Right cardiac atrium (tissue), 5 donors: ENCODE results near the gene TMEM154. TPM values are rescaled to one million over a fixed set of nuclear protein-coding genes. Genes with fewer than 3 reads are reported as not detected.
"Not testable (repeated sequence)": the region's sequence is repeated elsewhere in the genome, so short reads cannot be mapped to it uniquely, and the experiment has no call there.

ENCODE experiments used
- ATAC-seq, 2 donors: fragments of 200-7000 bp; cut with Tn5 transposase; one replicate each; pipeline versions ENCODE4 v1.8.0 to v1.9.1; 2020; ENCODE audit warnings: moderate library complexity in 2 of 2, mild to moderate bottlenecking in 1 of 2
- DNase-seq, 3 donors: peaks; one replicate each; pipeline ENCODE4 v3.0.0-alpha.2; 2020
- H3K27ac ChIP-seq: one replicate; pipeline ENCODE4 v1.5.1; 2013; ENCODE audit warnings: mild to moderate bottlenecking, low read length, control low read depth, moderate library complexity
- H3K27me3 ChIP-seq: one replicate; pipeline ENCODE4 v1.6.1; 2013; ENCODE audit not compliant: control insufficient read depth, insufficient read depth
- H3K4me1 ChIP-seq: one replicate; pipeline ENCODE4 v1.6.1; 2013; ENCODE audit warnings: low read length; ENCODE audit not compliant: control insufficient read depth, insufficient read depth
- H3K4me3 ChIP-seq: one replicate; pipeline ENCODE4 v1.5.1; 2013; ENCODE audit warnings: low read length, control low read depth
- H3K9me3 ChIP-seq: one replicate; pipeline ENCODE4 v1.6.1; 2013; ENCODE audit warnings: low read length; ENCODE audit not compliant: control insufficient read depth
- WGBS: extraction: QIAGEN DNeasy Blood & Tissue Kit; methylation state at CpG from one replicate; pipeline ENCODE4 v1.1.7; 2013; 5-methylcytosine and 5-hydroxymethylcytosine counted together
- intact Hi-C, 4 donors: fragments of 100-400 bp; cut with DNase I; formaldehyde crosslinking; loops; one replicate each; pipeline versions ENCODE4 v1.11.0 to v1.14.0; 2022 to 2023
- polyA plus RNA-seq: library from polyadenylated mRNA; stranded (reverse); fragments of 200-250 nt; gene quantifications from one replicate; pipeline ENCODE4 v1.2.3, GENCODE V29; 2013
- total RNA-seq, 4 donors: library from RNA; stranded (reverse); fragmentation: NEBNext Ultra II Directional; extraction: Animal tissue kit (Norgen Biotek cat#: 25700); gene quantifications; one replicate each; pipeline ENCODE4 v1.2.1, GENCODE V29; 2021
- donor health status: healthy with polysubstance abuse.
- donor health status: DM: no; HTN: yes; CAD: no.
- donor health status: DM: no; HTN: no; CAD: no.
- donor health status: DM: no; HTN: yes; CAD: no; lungs with severe emphysema.
- donor health status: DM: yes; HTN: yes; CAD: no.

The TMEM154 gene
- total and polyA plus RNA-seq, 5 donors = 0.16 to 2.4 (median 1.2) TPM

DNA sequence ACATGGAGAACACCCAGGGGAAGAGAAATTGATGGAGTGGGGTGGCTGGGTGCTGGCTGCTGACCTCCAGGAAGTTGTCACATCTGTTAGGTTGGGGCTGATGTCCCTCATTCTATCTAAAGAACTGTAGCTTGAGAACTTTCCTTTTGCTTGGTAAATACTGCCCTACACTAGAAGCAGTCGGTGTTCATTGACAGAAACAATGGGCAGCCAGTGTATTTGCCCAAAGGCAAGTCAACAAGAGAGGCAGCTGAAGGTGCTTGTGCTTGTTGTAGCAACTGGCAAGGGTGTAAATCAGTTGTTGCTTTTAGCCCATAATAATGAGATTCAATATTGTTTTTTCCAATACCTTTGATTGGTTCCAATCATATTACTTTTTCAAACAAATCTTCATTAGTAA lies 956 bp downstream of the TMEM154 start:
- intact Hi-C loops = no loop called here
- 75% methylated on average over 1 of the region's 1 CpG for WGBS
- Histone ChIP-seq H3K27me3 (no peaks in the 10 kb centered on the region), H3K4me3 (no peak overlapping the region), H3K9me3 (no peaks in the 10 kb centered on the region), H3K4me1 (no peaks in the 10 kb centered on the region), H3K27ac (no peak overlapping the region)
- no peak for DNase-seq
- ATAC-seq = no peak

DNA sequence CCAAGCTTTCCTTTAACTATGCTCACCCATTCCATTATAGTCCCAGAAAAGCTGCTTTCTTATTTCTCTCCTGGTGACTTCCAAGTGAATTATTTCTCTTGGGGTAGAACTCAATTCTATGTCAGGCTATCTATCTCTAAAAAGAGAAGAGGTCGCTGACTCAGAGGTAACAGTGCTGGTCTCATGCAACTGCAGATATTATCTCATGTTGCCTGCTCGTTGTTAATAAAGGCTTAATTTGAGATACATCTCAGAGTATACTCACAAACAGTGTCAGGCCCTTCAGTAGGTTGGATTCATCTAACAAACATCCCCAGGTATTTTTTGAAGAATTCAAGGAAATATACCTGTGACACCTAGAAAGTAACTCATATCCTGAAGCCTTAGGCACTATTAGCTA lies 2.7 kb downstream of the TMEM154 start:
- no peak for ATAC-seq
- intact Hi-C loops = no loop called here

DNA sequence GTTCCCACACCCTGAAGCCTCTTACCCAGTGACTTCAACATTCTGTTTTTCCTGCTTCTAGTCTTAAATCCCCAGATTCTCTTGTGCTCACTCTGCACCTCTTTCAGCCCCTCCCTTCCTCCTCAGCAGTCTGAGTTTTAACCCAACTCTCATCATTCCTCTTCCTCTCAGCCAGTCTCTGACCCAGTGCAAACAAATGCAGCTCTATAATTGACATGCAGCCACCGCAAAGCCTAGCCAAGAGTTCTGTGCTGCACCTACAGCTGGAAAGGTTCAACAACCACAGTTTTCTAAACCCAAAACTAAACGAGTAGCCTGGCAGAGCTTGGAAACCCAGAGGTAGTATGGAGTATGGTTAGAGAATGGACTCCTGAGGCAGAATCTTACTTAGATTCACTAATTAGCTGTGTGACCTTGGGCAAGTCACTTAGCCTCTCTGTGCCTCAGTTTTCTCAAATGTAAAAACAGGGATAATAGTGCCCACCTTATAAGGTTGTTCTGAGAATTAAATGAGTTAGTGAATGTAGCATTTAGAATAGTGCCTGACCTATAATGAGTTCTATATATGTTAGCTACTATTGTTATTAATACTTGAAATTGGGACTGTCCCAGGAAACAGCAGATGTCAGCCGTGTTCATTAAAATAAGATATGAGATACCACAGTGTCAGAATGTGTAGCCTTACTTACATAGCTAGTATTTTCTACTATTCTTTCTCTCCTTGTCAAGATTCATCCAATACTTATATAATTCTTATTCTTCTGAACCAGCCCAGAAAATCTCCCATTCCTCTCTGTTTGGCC lies 3.5 kb downstream of the TMEM154 start:
- H3K27me3 ChIP-seq = no peaks in the 10 kb centered on the region
- no peaks in the 10 kb centered on the region for H3K4me1 ChIP-seq
- H3K4me3 ChIP-seq = no peak overlapping the region
- ATAC-seq (no peak), DNase-seq (no peak)
- H3K27ac ChIP-seq = no peak overlapping the region
- WGBS = 73% methylated on average over 3 of the region's 3 CpGs
- intact Hi-C loops = no loop called here
- no peaks in the 10 kb centered on the region for H3K9me3 ChIP-seq

More for the DNA sequence above, 2.7 kb downstream of the TMEM154 start:
- WGBS = 82% methylated on average over 2 of the region's 2 CpGs
- no peak for DNase-seq
- no peak overlapping the region for H3K4me3 ChIP-seq
- no peak overlapping the region for H3K27ac ChIP-seq
- H3K9me3 ChIP-seq = no peaks in the 10 kb centered on the region
- no peaks in the 10 kb centered on the region for H3K27me3 ChIP-seq
- no peaks in the 10 kb centered on the region for H3K4me1 ChIP-seq

DNA sequence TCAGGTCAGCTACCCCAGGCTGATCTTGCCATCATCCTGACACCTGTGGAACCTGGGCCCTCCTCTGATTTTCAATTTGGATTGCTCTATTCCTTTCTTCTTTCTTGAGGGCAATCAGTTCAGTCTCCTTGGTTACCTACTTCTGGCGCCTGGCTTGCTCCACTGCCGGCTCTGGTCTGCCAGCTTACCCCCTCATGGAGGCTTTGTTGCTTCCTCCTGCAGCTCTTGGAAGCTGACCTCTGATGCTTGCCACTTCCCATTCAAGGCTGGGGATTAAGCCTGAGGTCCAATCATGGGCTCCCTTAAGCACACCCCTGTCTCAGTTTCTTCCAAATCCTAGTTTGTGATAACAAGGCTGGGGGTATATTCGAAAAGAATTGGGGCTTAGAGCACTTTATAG lies 5.4 kb downstream of the TMEM154 start:
- no peak for DNase-seq
- intact Hi-C loops = no loop called here
- no peak overlapping the region for H3K27ac ChIP-seq
- 82% methylated on average over 3 of the region's 3 CpGs for WGBS
- H3K27me3 ChIP-seq = no peaks in the 10 kb centered on the region
- H3K4me3 ChIP-seq = no peak overlapping the region
- H3K4me1 ChIP-seq = no peaks in the 10 kb centered on the region
- ATAC-seq = no peak
- no peaks in the 10 kb centered on the region for H3K9me3 ChIP-seq

DNA sequence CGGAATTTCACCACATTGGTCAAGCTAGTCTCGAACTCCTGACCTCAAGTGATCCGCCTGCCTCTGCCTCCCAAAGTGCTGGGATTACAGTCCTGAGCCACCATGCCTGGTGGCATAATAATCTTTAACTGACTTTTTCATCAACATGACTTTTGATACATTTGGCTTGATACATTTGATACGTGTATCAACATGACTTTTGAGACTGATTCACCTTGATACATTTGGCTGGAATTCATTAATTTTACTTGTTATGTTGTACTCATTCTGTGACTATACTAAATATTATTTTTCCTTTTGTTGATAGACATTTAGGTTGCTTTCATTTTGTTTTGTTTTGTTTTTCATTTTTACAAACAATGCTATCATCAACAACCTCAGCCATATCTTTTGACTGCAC lies 6.3 kb downstream of the TMEM154 start:
- DNase-seq (no peak), ATAC-seq (no peak)
- H3K4me1 ChIP-seq = no peaks in the 10 kb centered on the region
- no peak overlapping the region for H3K4me3 ChIP-seq
- 92% methylated on average over 4 of the region's 4 CpGs for WGBS
- H3K27me3 ChIP-seq = no peaks in the 10 kb centered on the region
- no peak overlapping the region for H3K27ac ChIP-seq
- intact Hi-C loops = no loop called here
- no peaks in the 10 kb centered on the region for H3K9me3 ChIP-seq

DNA sequence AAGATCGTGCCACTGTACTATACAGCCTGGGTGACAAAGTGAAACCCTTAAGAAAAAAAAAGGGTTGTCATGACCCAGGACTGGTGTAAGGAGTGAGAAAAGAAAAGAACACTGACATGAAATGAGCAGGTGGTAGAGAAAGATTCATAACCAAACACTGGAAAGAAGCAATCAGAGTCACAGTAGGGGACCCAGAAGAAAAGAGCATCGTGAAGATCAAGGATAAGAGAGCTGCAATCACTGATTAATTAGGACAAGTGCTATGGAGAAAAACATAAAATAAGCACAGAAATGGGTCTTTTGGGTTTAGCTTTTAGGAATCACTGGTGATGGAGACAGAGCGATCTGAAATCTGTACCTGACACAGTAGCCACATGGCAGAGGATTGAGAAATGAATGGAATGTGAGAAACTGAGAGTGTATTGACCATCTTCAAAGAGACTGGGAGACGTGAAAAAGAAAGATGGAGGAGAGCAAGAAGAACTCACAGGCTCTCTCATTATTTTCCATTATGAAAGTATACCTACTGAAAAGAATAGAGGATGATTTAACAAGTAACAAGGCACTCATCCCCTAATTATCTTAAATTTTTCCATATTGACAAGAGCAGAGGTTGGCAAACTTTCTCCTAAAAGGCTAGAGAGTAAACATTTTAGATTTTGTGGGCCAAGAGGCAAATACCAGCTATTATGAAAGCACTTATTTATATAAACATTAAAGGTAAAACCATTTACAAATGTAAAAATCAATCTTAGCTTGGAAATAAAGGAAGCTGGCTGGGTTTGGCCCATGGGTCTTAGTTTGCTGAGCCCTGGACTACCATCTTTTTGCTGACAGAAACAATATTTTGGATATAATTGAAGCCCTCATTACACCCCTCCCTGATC lies 7.3 kb downstream of the TMEM154 start:
- DNase-seq (no peak), ATAC-seq (no peak)
- H3K9me3 ChIP-seq = no peaks in the 10 kb centered on the region
- H3K4me3 ChIP-seq = no peak overlapping the region
- H3K4me1 ChIP-seq = no peaks in the 10 kb centered on the region
- intact Hi-C loops = no loop called here
- no peaks in the 10 kb centered on the region for H3K27me3 ChIP-seq
- 85% methylated on average over 4 of the region's 4 CpGs for WGBS
- no peak overlapping the region for H3K27ac ChIP-seq

DNA sequence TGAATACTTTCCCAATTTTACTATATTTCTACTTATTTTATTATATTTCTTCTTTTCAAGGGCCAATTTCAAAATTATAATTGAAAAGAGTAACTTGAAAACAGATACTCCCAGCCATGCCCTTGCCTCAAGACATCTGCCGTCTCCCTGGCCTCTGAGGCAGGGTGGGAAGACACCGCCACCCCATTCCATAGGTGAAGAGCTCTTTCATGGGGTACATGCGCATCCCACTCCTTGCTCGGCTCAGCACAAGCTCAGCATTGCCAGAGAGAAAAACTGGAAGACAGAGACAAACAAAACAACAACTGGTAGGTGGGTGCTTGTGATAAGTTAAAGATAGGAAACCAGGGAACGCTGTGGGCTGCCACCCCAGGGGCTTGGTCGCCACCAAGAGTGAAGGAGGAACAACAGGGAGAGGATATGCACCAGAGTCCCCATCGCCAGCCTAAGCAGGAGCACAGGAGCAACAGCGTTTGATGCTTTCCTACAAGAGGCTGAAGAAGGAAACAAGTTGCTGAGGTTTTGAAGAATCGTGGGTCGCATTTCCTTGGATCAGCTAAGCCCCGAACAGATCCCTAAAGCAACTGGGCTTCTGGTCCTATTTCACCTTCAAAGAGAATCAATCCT lies 11.3 kb downstream of the TMEM154 start:
- Histone ChIP-seq H3K27me3 (no peaks in the 10 kb centered on the region), H3K4me1 (no peaks in the 10 kb centered on the region), H3K27ac (no peak overlapping the region), H3K9me3 (no peaks in the 10 kb centered on the region), H3K4me3 (no peak overlapping the region)
- 78% methylated on average over 11 of the region's 11 CpGs for WGBS
- intact Hi-C loops = no loop called here
- no peak for ATAC-seq
- DNase-seq = no peak

DNA sequence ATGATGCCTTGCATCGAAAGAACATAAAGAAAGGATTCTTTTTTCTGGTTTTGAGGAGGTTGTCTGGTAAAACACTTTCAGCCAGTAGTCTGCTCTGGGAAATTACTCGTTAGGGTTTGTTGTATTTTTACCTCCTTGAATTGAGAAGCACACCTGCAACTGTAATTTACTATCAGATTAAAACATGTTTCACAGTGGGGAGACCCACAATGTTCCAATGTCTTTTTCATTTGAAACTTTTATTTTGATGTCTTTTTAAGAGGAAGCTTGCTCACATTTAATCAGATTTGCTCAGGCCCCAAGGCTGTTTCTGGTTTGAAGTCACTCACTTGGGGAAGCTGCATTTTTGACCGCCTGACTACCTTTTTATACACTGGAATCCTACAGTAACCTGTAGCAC lies 12.0 kb downstream of the TMEM154 start:
- no peak overlapping the region for H3K27ac ChIP-seq
- WGBS = 61% methylated on average over 3 of the region's 3 CpGs
- ATAC-seq (no peak), DNase-seq (no peak)
- H3K4me1 ChIP-seq = no peaks in the 10 kb centered on the region
- H3K9me3 ChIP-seq = no peaks in the 10 kb centered on the region
- H3K27me3 ChIP-seq = no peaks in the 10 kb centered on the region
- no peak overlapping the region for H3K4me3 ChIP-seq
- intact Hi-C loops = no loop called here

DNA sequence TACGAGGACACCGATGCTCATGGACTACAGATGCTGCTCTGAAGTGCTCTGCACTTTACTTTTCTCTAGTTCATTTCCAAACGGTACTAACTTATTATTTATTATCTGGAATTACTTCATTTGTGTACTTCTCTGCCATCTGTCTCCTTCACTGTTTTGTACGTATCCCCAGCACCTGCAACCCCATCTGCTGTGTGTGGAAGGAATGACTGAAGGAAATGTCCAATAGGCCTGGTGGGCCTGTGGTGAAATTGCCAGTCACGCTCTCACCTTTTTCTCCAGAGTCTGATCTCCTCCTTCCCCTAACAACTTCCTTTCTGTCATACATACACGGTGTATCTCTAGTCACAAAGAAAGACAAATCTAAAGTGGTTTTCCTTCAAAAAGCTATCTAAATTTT lies 12.9 kb downstream of the TMEM154 start:
- no peaks in the 10 kb centered on the region for H3K27me3 ChIP-seq
- H3K27ac ChIP-seq = no peak overlapping the region
- H3K4me1 ChIP-seq = no peaks in the 10 kb centered on the region
- no peaks in the 10 kb centered on the region for H3K9me3 ChIP-seq
- intact Hi-C loops = no loop called here
- no peak for DNase-seq
- no peak overlapping the region for H3K4me3 ChIP-seq
- no peak for ATAC-seq
- WGBS = 84% methylated on average over 6 of the region's 6 CpGs

DNA sequence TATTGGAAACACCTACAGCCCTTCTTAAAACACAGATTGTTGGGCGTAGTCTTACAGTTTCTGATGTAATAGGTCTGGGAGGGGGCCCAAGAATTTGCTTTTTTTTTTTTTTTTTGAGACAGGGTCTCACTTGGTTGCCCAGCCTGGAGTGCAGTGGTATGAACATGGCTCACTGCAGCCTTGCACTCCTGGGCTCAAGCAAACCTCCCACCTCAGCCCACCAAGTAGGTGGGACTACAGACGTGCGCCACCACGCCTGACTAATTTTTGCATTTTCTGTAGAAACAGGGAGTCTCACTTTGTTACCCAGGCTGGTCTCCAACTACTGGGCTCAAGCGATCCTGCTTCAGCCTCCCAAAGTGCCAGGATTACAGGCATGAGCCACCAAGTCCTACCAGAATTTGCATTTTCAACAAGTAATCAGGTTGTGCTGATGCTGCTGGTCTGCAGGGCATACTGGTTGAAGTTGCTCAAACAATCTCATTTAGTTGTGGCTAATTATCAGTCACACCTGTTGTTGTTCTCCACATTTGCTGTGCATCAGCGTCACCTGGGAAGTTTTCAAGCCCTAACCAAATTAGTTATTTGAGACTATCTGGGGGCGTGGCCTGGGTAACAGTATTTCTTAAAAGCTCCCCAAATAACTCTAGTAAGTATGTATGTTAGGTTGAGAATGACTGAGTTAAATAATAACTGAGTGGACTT lies 14.0 kb downstream of the TMEM154 start:
- DNase-seq = no peak
- Histone ChIP-seq H3K4me1 (no peaks in the 10 kb centered on the region), H3K9me3 (no peaks in the 10 kb centered on the region), H3K4me3 (no peak overlapping the region), H3K27me3 (no peaks in the 10 kb centered on the region), H3K27ac (no peak overlapping the region)
- intact Hi-C loops = no loop called here
- ATAC-seq = no peak
- 93% methylated on average over 7 of the region's 7 CpGs for WGBS

DNA sequence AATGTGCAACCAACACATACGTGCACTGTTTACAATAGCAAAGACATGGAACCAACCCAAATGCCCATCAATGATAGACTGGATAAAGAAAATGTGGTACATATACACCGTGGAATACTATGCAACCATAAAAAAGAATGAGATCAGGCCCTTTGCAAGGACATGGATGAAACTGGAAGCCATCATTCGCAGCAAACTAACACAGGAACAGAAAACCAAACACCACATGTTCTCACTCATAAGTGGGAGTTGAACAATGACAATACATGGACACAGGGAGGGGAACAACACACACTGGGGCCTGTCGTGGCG lies 15.8 kb downstream of the TMEM154 start:
- H3K9me3 ChIP-seq, ATAC-seq, H3K4me1 ChIP-seq, DNase-seq, intact Hi-C loops, H3K27me3 ChIP-seq, H3K27ac ChIP-seq, H3K4me3 ChIP-seq: not testable (repeated sequence)
- WGBS = 66% methylated on average over 5 of the region's 5 CpGs
